Astrocyte of the spinal cord (primary cell): Measurements from ENCODE around the gene AK3.

ENCODE experiments used
- DNase-seq: peaks from one replicate; pipeline ENCODE4 v3.0.0; 2011; ENCODE audit warnings: low read depth, low spot score
- H3K4me3 ChIP-seq: 2 replicates; pipeline ENCODE4 v1.5.1; 2011; ENCODE audit warnings: low read depth, mild to moderate bottlenecking, low read length, moderate library complexity
- CTCF ChIP-seq: IDR thresholded peaks from 2 replicates; pipeline ENCODE4 v1.5.1; 2012; ENCODE audit warnings: low read depth, mild to moderate bottlenecking, low read length, inconsistent platforms
- in situ Hi-C: cut with HindIII; loops from 2 replicates; pipeline ENCODE4 v1.10.0; 2017; ENCODE audit warnings: low sequenced_read_pairs

AK3 gene

GRCh38 chr9:4700091-4700490 lies 40.9 kb downstream of the AK3 start:
- no peak for DNase-seq
- H3K4me3 ChIP-seq = no peak overlapping the region
- in situ Hi-C loops = no loop called here
- no peak for TF ChIP-seq CTCF

DNA sequence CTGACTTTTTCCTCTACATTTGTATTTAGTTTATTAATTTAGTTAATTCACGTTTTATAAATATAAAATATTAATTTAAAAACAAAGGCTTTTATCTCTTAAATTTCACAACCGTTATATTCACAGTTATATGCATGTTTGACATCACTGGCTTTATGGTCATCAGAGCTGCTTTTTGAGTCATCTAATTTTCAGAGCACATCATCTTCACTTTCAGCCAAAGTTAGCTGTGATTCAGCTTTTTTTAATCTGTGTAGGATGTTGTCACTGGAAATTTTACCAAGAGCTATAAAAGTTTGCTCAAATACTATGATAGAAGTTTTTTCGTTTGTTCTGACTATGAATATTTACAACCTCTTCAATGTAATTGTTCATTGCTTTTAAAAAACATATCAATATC lies 49.2 kb downstream of the AK3 start:
- in situ Hi-C loops = no loop called here
- TF ChIP-seq CTCF = no peak
- H3K4me3 ChIP-seq = no peak overlapping the region
- DNase-seq = peak; percentile 44

DNA sequence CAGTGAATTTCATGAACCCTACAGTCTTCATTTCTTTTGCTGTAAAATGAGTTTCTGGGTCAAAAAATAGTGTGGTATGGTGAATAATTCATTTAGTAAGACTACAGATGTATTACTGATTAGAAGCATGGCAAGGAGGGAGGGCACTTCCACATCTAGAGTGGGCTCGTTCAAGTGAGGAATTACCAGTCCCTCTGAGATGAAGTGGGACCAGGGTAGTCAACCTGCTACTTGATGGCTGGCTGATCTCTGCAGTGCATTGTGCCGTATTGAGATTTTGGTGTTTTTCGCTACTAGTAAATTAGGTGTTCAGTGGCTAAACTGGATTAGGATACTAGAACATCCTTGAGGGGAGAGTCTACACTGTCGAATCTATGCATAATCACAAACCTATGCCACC lies 50.9 kb downstream of the AK3 start:
- no peak for TF ChIP-seq CTCF
- in situ Hi-C loops = no loop called here
- H3K4me3 ChIP-seq = no peak overlapping the region
- DNase-seq = no peak

GRCh38 chr9:4689687-4690104 lies 51.3 kb downstream of the AK3 start:
- no peak overlapping the region for H3K4me3 ChIP-seq
- no peak for DNase-seq

DNA sequence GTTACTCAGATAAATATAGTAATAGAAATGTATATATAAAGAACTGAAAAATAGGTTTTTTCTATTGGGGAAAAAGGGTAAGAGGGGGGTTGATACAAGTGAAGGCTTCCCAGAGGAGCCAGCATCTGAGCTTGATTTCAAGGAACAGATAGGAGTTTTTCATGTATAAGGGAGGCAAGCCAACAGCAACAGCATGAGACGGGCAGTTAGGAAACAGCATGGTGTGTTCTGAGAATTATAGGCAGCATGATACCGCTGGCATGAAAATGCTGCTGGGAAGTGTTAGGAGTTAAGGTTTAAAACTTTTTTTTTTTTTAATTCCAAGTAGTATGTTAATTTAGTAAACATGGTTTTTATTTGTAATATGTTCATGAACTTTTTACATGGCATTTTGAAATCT lies 52.0 kb downstream of the AK3 start:
- DNase-seq = no peak
- in situ Hi-C loops = no loop called here
- TF ChIP-seq CTCF = no peak
- no peak overlapping the region for H3K4me3 ChIP-seq

More at GRCh38 chr9:4689687-4690104, 51.3 kb downstream of the AK3 start:
- TF ChIP-seq CTCF = no peak
- in situ Hi-C loops = no loop called here

DNA sequence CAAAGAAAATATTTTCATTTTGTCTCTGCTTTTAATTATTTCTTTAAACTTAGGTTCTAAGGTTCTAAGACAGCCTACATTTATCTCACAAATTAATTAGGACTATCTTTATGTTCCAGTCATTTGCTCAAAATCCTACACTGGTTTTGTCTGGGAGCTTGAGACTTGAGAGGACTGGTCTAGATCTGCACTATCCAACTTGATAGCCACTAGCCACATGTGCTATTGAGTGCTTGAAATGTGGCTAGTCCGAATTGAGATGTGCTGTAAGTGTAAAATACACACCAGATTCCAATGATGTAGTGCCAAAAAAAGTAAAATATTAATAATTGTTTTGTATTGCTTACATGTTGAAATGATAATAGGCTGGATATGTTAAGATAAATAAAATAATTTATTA lies 54.4 kb downstream of the AK3 start:
- DNase-seq = no peak
- H3K4me3 ChIP-seq = no peak overlapping the region
- TF ChIP-seq CTCF = no peak
- in situ Hi-C loops = no loop called here

DNA sequence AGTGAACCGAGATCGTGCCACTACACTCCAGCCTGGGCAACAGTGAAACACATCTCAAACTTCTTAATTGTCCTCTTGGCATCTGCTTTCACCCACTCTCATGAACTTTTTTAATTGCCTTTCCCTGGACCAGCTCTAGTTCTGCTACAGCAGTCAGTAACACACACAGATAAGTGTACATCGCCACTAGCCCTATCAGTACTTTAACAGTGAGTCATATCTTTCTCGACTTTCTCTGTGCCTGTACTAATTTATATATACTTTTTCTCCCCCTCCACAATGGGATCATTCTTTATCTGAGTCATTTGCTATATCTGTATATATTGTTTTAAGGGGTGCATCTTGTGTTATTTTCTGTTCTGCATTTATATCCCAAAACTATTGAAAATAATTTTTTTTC lies 54.9 kb downstream of the AK3 start:
- in situ Hi-C loops = no loop called here
- no peak for TF ChIP-seq CTCF
- H3K4me3 ChIP-seq = no peak overlapping the region
- DNase-seq = no peak
